GM21723 (cell line): ENCODE measurements around the gene MT1E.
"Not testable (repeated sequence)": the region's sequence is repeated elsewhere in the genome, so short reads cannot be mapped to it uniquely, and the experiment has no call there.

Experiments
- ATAC-seq: cut with Tn5 transposase; IDR thresholded peaks from one replicate; pipeline ENCODE4 v1.9.1; 2021; ENCODE audit warnings: mild to moderate bottlenecking, moderate library complexity; ENCODE audit not compliant: unreplicated experiment

The MT1E gene

GRCh38 chr16:56643080-56643778, 17.6 kb downstream of the MT1E start:
- ATAC-seq, result no peak

- ATAC-seq, result no peak
Observed at GRCh38 chr16:56643833-56644232, 18.3 kb downstream of the MT1E start.

GRCh38 chr16:56645311-56645710, 19.7 kb downstream of the MT1E start:
- no peak for ATAC-seq

GRCh38 chr16:56645838-56646237, 20.3 kb downstream of the MT1E start:
- ATAC-seq, result no peak

- no peak for ATAC-seq
Observed at GRCh38 chr16:56647641-56648431, 22.3 kb downstream of the MT1E start.

- ATAC-seq, result no peak
Observed at GRCh38 chr16:56649271-56649670, 23.7 kb downstream of the MT1E start.

- no peak for ATAC-seq
Observed at GRCh38 chr16:56649820-56650219, 24.2 kb downstream of the MT1E start.

- ATAC-seq, result no peak
Observed at GRCh38 chr16:56651586-56651985, 26.0 kb downstream of the MT1E start, which contains the start of gene MT1B. Gene MT1B (plus strand): TSS chr16:56651886. CDS start chr16:56651954, 68 bp downstream.

- ATAC-seq, result no peak
Observed at GRCh38 chr16:56652600-56652999, 27.0 kb downstream of the MT1E start.

- ATAC-seq, result no peak
Observed at GRCh38 chr16:56653218-56653617, 27.6 kb downstream of the MT1E start.

- peak; percentile 57 for ATAC-seq
Observed at GRCh38 chr16:56657555-56658326, 32.2 kb downstream of the MT1E start, which contains the start of gene MT1F. Gene MT1F (plus strand): TSS chr16:56657959. CDS start chr16:56658059, 100 bp downstream.

GRCh38 chr16:56658327-56658875, 32.8 kb downstream of the MT1E start:
- no peak for ATAC-seq

- ATAC-seq, result no peak
Observed at GRCh38 chr16:56662357-56663354, 37.1 kb downstream of the MT1E start.

GRCh38 chr16:56664506-56664905, 38.9 kb downstream of the MT1E start:
- ATAC-seq, result no peak

GRCh38 chr16:56665286-56666261, 40.0 kb downstream of the MT1E start:
- not testable (repeated sequence) for ATAC-seq

GRCh38 chr16:56667581-56668571, 42.3 kb downstream of the MT1E start, which contains the start of gene MT1G:
Gene MT1G (minus strand): TSS chr16:56668065. CDS start chr16:56667993, 72 bp downstream.
- ATAC-seq, result no peak
